A204.1 (cell line): ENCODE results near the gene ZEB2.

Experiments used
- FAIRE-seq: peaks from 2 replicates; lab custom pipeline; 2012; peaks lifted over from hg19 to GRCh38; lab: Jason Lieb, UNC

ZEB2 gene

DNA sequence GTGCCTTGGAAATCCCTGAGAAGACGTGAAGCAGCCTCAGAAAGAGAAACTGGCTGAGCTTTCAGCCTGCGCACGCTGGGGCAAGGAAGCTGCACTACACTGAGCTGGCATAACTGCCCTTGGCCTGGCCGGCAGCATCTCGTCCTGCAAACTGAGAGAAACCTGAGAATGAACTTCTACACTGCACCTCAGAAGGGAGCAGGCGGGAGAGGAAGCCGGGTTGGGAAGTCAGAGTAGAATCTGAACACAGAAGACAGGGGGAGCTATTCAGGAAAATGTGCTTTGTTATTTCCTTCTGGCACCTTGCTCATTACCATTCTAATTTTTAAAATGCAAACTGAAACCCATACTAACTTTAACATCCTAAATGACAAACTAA lies 70.9 kb downstream of the ZEB2 start:
- no peak for FAIRE-seq

GRCh38 chr2:144448389-144449027 lies 71.4 kb downstream of the ZEB2 start:
- FAIRE-seq: no peak

DNA sequence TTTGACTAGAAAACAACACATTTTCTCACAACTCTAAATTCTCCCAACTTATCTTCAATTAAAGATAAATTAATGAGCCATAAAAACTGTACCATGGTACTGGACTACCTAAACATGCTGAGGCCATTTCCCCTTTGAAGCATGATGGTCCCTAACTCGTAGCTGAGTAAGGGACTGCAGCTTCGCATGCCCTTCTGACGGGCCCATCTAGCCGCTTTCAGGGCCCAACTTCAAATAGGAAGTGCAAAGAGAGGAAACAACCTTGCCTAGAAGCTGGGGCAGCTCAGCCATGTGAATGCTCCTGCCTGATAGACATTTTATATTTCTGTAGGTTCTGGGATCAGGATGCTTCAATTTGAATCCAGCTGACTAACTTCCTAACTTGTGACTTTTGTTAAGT lies 72.4 kb downstream of the ZEB2 start:
- no peak for FAIRE-seq

DNA sequence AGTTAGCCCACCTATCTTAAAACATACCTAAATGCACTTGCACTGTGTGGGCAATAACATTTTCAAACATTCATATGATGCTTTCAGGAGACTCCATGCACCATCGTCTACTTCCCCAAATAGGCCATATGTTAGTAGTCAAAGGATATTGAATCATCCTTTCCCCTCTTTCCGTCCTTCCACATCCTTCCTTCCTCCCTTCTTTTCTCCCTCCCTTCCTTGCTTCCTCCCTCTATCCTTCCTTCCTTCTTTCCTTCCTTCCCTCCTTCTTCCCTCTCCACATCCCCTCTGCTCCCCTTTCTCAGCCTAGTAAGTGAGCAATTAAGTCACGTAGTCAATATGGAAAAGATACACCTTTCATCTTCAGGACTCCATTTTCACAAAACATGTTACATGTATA lies 73.8 kb downstream of the ZEB2 start:
- FAIRE-seq: no peak

DNA sequence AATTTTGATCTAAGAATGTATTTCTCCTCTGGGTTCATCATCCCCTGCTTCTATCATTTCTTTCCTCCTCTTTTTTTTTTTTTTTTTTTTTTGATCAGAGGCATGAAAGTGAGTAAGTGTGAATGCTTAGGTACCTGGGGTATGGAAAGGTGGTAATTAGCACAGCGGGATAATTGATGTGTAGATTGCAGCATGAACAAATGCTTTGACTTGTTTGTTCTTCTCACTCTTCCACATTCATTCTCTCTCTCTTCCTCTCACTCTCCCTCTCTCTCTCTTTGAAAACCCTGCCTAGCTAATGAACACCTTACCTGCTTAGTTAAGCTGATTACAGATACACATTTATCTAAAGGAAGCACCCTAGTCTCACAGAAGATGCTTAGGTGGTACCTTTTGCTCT lies 74.7 kb downstream of the ZEB2 start:
- FAIRE-seq: no peak

GRCh38 chr2:144443837-144444817 lies 75.8 kb downstream of the ZEB2 start:
- FAIRE-seq: no peak

GRCh38 chr2:144441711-144442141 lies 78.2 kb downstream of the ZEB2 start:
- FAIRE-seq: no peak

GRCh38 chr2:144439993-144440392 lies 79.9 kb downstream of the ZEB2 start:
- FAIRE-seq: no peak

GRCh38 chr2:144438801-144439631 lies 80.9 kb downstream of the ZEB2 start:
- FAIRE-seq: no peak

DNA sequence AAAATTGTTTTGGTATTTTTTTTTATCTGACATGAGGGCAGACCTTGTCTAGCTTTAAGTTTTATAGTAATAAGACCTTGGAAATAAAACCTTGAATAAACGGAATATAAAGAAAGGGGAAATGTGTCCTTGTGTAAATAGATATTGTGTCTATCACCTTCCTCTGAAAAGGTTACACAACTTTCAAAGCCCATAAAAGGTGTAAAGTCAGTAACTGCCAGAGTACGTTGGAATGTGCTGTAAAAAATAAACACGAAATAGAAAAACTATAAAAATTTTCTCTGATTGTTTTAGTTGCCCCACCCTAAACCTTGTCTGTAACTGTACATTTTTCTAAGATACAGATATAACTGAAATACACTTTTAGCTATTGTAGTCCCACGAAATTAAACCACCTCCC lies 82.3 kb downstream of the ZEB2 start:
- no peak for FAIRE-seq

DNA sequence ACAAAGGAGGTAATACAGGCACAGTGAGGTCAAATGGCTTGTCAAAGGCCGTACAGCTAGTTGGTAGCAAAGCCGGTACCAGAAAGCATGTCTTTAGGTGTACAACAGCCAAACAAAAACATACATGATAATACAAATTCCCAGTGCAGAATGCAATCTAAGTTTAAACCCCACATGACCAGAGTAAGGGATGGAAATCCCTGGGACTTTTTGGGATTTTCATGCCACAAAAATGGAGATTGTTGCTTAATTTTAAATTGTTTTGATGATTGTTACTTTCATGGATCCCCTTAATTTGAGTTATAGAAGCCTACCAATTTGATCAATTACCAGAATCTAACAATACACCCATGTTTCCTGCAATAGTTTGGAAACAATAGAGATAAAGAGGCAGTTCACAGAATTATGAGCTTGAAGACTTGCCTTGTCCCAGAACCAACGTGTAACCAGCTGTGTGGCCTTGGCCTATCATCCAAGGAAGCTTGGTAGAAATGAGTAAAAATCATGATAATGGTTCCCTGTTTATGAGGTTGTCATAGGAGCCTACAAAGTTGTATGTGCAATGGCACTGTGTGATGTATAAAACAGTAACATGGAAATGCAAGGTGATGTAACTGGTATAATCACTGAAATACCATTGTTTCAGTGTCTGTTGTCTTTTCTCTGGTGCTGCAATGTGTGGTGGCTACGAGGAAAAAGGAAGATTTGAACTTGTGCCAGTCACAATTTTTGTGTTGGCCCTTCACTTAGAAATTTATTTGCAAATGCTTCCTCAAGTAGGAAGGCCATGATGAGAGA lies 85.3 kb downstream of the ZEB2 start:
- no peak for FAIRE-seq

- no peak for FAIRE-seq
These were observed 87.0 kb downstream of the ZEB2 start for GRCh38 chr2:144432921-144433320.

DNA sequence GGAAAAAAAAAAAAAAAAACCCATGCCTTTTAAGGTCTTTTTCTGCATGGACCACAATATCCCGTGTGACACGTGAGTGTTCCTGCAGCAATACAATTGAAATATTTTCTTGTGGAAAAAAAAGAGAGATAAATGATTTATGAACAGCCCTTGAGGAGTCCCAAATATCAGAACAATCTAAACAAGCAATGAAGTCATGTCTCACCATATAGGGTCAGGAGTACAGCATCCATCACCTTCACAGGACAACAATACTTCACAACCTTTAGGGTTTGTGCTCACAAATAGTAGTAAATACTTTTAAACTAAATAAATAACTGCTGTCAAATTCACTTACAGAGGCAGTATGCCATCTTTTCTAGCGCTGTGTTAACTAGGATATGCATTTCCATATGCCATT lies 87.9 kb downstream of the ZEB2 start:
- FAIRE-seq: no peak

DNA sequence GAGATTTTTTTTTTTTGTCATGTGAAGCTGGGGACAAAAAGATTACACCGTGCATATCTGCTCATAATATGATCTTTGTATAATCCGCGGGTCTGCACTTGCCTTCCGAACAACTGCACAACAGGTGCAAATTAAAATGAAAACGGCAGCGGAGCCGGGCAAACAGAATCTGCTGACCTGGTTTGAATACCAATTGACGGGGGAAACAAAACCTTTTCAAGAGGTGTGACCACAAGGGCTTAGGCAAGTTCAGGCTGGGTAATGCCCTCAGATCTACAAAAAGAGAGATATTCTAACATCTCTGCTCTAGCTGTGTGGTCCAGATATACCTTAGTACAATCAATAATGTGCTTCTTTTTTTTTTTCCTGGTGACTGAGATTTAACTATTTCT lies 88.5 kb downstream of the ZEB2 start:
- no peak for FAIRE-seq

- FAIRE-seq: no peak
These were observed 89.1 kb downstream of the ZEB2 start for GRCh38 chr2:144430722-144431391.

DNA sequence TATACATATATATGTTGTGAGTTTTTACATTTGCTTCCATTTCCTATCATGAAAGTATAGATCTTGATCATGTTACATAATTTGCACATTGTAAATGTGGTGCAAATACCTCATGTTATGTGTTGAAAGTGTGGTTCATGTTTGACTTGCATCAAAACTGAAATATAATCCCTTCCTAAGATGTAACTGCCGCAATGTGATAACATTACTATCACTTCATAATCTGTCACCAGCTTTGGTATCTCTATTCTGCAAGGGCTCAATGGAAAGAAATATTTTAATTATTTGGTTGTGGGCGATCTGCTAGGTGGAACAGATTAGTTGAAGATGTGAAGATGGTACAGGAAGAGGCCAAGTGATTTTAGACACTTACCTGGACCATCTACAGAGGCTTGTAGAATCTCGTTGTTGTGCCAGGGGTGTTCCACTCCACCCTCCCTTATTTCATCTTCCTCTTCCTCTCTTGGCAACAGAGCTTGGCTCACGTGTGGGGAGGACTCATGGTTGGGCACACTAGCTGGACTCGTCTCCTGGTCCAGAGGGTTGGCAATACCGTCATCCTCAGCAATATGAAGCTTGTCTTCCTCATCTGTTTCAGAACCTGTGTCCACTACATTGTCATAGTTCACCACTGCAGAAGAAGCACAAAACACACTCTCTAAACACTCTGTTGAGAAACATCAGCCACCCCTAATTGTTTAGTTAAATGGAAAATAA lies 90.4 kb downstream of the ZEB2 start:
- no peak for FAIRE-seq

- FAIRE-seq: no peak
These were observed 92.9 kb downstream of the ZEB2 start for GRCh38 chr2:144426981-144427479.

- FAIRE-seq: no peak
These were observed 93.6 kb downstream of the ZEB2 start for GRCh38 chr2:144426355-144426754.

GRCh38 chr2:144424559-144425240 lies 95.2 kb downstream of the ZEB2 start:
- no peak for FAIRE-seq
